ENCODE results near the gene LRRC25.

DNA sequence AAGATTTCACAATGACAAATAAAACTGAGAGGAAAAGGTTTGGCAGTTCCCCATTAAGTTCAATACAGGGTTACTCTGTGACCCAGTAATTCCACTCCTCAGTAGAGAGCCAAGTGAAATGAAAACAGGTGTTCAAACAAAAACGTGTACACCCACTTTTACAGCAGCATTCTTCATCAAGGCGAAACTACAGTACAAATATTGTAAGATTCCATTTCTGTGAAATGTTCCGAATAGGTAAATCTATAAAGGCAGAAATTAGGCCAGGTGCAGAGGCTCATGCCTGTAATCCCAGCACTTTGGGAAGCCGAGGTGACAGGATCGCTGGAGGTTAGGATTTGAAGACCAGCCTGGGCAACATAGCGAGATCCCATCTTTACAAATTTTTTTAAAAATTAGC is 20.4 kb downstream of the LRRC25 start:
- TF ChIP-seq, protein P1, sequence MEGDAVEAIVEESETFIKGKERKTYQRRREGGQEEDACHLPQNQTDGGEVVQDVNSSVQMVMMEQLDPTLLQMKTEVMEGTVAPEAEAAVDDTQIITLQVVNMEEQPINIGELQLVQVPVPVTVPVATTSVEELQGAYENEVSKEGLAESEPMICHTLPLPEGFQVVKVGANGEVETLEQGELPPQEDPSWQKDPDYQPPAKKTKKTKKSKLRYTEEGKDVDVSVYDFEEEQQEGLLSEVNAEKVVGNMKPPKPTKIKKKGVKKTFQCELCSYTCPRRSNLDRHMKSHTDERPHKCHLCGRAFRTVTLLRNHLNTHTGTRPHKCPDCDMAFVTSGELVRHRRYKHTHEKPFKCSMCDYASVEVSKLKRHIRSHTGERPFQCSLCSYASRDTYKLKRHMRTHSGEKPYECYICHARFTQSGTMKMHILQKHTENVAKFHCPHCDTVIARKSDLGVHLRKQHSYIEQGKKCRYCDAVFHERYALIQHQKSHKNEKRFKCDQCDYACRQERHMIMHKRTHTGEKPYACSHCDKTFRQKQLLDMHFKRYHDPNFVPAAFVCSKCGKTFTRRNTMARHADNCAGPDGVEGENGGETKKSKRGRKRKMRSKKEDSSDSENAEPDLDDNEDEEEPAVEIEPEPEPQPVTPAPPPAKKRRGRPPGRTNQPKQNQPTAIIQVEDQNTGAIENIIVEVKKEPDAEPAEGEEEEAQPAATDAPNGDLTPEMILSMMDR (IDR thresholded peaks at IDR 0.05; ENCODE audit: low read depth, low read length) = no peak
- no peak for TF ChIP-seq EZH2phosphoT487 (IDR thresholded peaks at IDR 0.05; ENCODE audit: low read depth)

All from OCI-LY3 (cell line).